ENCODE measurements around the gene DDX28.

DNA sequence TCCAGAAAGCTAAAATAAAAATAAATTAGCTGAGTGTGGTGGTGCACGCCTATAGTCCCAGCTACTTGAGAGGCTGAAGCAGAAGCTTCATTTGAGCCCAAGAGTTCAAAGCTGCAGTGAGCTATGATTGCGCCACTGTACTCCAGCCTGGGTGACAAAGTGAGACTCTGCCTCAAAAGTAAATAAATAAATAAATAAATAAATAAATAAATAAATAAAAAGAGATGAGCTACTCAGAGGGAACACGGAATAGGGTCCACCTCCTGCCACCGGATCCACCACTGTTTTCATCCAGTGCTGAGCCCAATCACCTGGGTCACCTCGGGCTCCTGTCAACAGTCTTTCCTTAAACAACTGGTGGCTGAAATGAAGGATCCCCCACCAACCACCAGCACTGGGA lies 36.1 kb downstream of the DDX28 start:
- TF ChIP-seq CTCF (IDR thresholded peaks at IDR 0.05) (no peak), POLR2A (IDR thresholded peaks at IDR 0.05) (no peak)
